Left ventricle myocardium inferior (tissue), 1 donor: ENCODE results near the gene ZNF581. TPM values are rescaled to one million over a fixed set of nuclear protein-coding genes. Genes with fewer than 3 reads are reported as not detected.

Experiments
- DNase-seq: peaks from one replicate; pipeline ENCODE4 v3.0.0-alpha.2; 2020
- H3K27ac ChIP-seq: fragments of 200-600 bp; replicated peaks from 2 replicates; pipeline ENCODE4 v1.8.0; 2021
- H3K27me3 ChIP-seq: fragments of 200-600 bp; 2 replicates; pipeline ENCODE4 v1.8.0; 2021; ENCODE audit warnings: low read depth
- H3K36me3 ChIP-seq: fragments of 200-600 bp; 2 replicates; pipeline ENCODE4 v1.8.0; 2021
- H3K4me1 ChIP-seq: fragments of 200-600 bp; 2 replicates; pipeline ENCODE4 v1.8.0; 2021
- H3K4me3 ChIP-seq: fragments of 200-600 bp; 2 replicates; pipeline ENCODE4 v1.8.0; 2021; ENCODE audit warnings: mild to moderate bottlenecking, moderate library complexity
- H3K9me3 ChIP-seq: fragments of 200-600 bp; replicated peaks from 2 replicates; pipeline ENCODE4 v1.8.0; 2021
- CTCF ChIP-seq: fragments of 200-600 bp; IDR thresholded peaks from 2 replicates; pipeline ENCODE4 v1.8.0; 2021; ENCODE audit warnings: antibody characterized with exemption, mild to moderate bottlenecking, borderline replicate concordance
- intact Hi-C: fragments of 100-400 bp; cut with micrococcal nuclease; formaldehyde crosslinking; loops from one replicate; pipeline ENCODE4 v1.11.0; 2022
- total RNA-seq: library from RNA; stranded (reverse); fragmentation: NEBNext Ultra II Directional; extraction: Animal tissue kit (Norgen Biotek cat#: 25700); gene quantifications from one replicate; pipeline ENCODE4 v1.2.1, GENCODE V29; 2021
- donor health status: DM: no; HTN: yes; CAD: no; lungs with severe emphysema.

ZNF581 gene
- total RNA-seq, 1 donor from 2014 or later, result 7.1 TPM

- no peak for DNase-seq
- Histone ChIP-seq H3K36me3 (peaks cover 93% of the 10 kb centered on the region), H3K4me1 (peaks cover 18% of the 10 kb centered on the region), H3K27me3 (no peaks in the 10 kb centered on the region), H3K27ac (no peak overlapping the region), H3K9me3 (no peaks in the 10 kb centered on the region), H3K4me3 (no peak overlapping the region)
- no peak for TF ChIP-seq CTCF
- intact Hi-C loops, result no loop called here
Observed at GRCh38 chr19:55690769-55691545, 47.5 kb downstream of the ZNF581 start.

DNA sequence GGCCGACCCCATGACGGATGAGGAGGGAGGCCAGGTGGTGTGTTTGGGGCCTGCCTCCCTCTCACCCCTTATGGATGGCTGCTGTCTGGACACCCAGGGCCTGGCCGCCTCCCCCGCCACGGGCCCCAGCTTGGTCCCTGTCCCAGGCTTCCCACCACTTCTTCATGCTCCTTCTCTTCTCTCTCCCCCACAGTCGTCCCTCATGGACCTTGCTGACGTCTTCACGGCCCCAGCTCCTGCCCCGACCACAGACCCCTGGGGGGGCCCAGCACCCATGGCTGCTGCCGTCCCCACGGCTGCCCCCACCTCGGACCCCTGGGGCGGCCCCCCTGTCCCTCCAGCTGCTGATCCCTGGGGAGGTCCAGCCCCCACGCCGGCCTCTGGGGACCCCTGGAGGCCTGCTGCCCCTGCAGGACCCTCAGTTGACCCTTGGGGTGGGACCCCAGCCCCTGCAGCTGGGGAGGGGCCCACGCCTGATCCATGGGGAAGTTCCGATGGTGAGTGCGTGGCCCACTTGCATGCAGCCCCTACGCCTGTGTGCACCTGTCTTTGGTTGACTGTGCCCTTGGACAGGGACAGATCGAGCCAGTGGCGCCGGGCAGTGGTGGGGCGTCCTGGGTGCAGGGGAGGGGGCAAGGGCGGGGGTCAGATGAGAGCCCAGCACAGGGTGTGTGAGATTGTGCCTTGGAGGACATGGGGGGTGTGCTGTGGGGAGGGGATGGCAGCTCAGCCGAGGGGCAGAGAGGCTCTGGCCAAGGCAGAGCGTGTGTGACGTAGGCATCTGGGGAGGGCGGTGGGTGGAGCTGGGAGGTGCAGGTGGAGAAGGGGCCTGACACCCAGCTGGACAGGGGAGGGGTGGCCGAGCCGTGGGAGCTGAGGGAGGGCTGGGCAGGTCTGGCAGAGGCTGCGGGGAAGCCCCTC lies 48.4 kb downstream of the ZNF581 start:
- Histone ChIP-seq H3K27me3 (no peaks in the 10 kb centered on the region), H3K36me3 (peaks cover 93% of the 10 kb centered on the region), H3K4me3 (no peak overlapping the region), H3K27ac (no peak overlapping the region), H3K4me1 (peaks cover 13% of the 10 kb centered on the region), H3K9me3 (no peaks in the 10 kb centered on the region)
- TF ChIP-seq CTCF, result no peak
- DNase-seq, result peak; percentile 12
- intact Hi-C loops, result no loop called here

- Histone ChIP-seq H3K9me3 (no peaks in the 10 kb centered on the region), H3K4me1 (peaks cover 10% of the 10 kb centered on the region), H3K27me3 (no peaks in the 10 kb centered on the region), H3K4me3 (no peak overlapping the region), H3K27ac (no peak overlapping the region), H3K36me3 (peaks cover 94% of the 10 kb centered on the region)
- peak; percentile 6 for DNase-seq
- intact Hi-C loops, result no loop called here
- no peak for TF ChIP-seq CTCF
Observed at GRCh38 chr19:55692681-55693081, 49.2 kb downstream of the ZNF581 start.

DNA sequence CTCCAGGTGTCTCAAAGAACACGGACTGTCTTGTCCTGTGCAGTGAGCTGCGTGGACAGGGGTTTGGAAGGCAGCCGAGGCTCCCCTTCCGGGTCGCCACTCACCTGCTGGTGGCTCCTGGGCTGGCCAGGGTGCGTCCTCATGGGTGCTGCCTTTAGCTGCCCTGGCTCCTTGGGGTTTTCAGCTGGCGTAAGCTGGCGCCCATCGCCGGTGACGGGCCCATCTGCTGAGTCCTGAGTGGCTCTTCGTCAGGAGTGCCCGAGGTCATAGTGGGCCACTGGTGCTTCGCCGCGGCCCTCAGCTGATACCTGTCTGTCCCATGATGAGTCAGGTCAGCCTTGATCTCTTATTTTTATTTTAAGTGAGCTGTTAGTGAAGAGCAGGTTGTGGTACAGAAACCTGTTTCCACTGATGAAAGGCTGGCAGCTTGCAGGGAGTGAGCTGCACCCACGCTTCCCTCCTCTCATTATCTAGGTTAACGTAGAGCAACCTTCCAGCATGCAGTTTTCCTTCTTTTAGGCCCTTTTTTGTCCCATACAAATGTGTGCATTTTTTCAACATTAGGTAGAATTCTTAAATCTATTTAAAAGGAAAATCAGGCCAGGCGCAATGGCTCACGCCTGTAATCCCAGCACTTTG lies 50.0 kb downstream of the ZNF581 start:
- Histone ChIP-seq H3K27me3 (no peaks in the 10 kb centered on the region), H3K4me3 (no peak overlapping the region), H3K9me3 (no peaks in the 10 kb centered on the region), H3K36me3 (peaks cover 89% of the 10 kb centered on the region), H3K4me1 (peaks cover 2% of the 10 kb centered on the region), H3K27ac (no peak overlapping the region)
- TF ChIP-seq CTCF, result no peak
- DNase-seq, result peak; percentile 9
- intact Hi-C loops, result no loop called here

DNA sequence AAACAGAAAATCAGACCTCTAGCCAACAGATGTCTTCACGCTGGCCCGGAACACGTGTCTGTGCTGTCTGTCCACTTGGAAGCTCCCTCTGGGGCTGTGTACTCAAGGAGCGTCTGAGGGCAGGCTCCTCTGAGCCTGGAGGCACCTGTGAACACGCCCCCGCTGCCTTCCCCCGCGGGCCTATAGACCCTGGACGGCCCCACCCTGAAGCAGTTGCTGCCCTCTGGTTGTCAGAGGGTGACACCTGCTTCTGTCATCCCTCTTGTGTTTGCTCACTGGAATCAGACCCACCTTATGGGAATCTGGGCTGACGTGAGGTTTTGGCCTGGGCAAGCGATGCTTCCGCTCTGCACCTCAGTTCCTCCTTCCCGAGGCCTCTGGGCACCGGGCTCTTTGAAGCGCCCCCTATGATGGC lies 50.8 kb downstream of the ZNF581 start:
- DNase-seq, result no peak
- TF ChIP-seq CTCF, result no peak

More for the DNA sequence above, 50.8 kb downstream of the ZNF581 start:
- Histone ChIP-seq H3K4me1 (no peaks in the 10 kb centered on the region), H3K4me3 (no peak overlapping the region), H3K27me3 (no peaks in the 10 kb centered on the region), H3K27ac (no peak overlapping the region), H3K36me3 (peaks cover 89% of the 10 kb centered on the region), H3K9me3 (no peaks in the 10 kb centered on the region)
- intact Hi-C loops, result no loop called here
